Psoas muscle (tissue), 8 donors: ENCODE data around the gene OPRD1. TPM values are rescaled to one million over a fixed set of nuclear protein-coding genes. Genes with fewer than 3 reads are reported as not detected.

Source experiments
- ATAC-seq, 4 donors: fragments of 200-7000 bp; cut with Tn5 transposase; one replicate each; pipeline ENCODE4 v1.9.1; 2020; ENCODE audit warnings: moderate library complexity in 3 of 4, mild to moderate bottlenecking in 2 of 4
- DNase-seq, 2 donors: peaks; one replicate each; pipeline ENCODE4 v3.0.0-alpha.2; 2020
- H3K27ac ChIP-seq: fragments of 200-600 bp; one replicate; pipeline ENCODE4 v1.8.0; 2022
- H3K27me3 ChIP-seq, 3 donors: fragments of 200-600 bp in 1 of 3; one replicate each; pipeline versions ENCODE4 v1.6.1 to v1.8.0; 2013 to 2022; ENCODE audit warnings: low read length in 2 of 3, mild to moderate bottlenecking in 2 of 3, moderate library complexity in 1 of 3; ENCODE audit not compliant: insufficient read depth in 3 of 3
- H3K36me3 ChIP-seq, 2 donors: fragments of 200-600 bp in 1 of 2; one replicate each; pipeline versions ENCODE4 v1.6.1 to v1.8.0; 2013 to 2022; ENCODE audit warnings: low read depth in 1 of 2, mild to moderate bottlenecking in 1 of 2, moderate library complexity in 1 of 2; ENCODE audit not compliant: insufficient read depth in 1 of 2
- H3K4me1 ChIP-seq: fragments of 200-600 bp; one replicate; pipeline ENCODE4 v1.8.0; 2022
- H3K4me3 ChIP-seq: fragments of 200-600 bp; one replicate; pipeline ENCODE4 v1.8.0; 2022; ENCODE audit warnings: mild to moderate bottlenecking
- H3K9me3 ChIP-seq: fragments of 200-600 bp; one replicate; pipeline ENCODE4 v1.8.0; 2022
- CTCF ChIP-seq: fragments of 200-600 bp; IDR thresholded peaks from one replicate; pipeline ENCODE4 v1.8.0; 2022; ENCODE audit warnings: antibody characterized with exemption
- WGBS, 3 donors: extraction: QIAGEN DNeasy Blood & Tissue Kit; methylation state at CpG; one replicate each; pipeline versions ENCODE4 v1.1.6 to v1.1.7; 2013; 5-methylcytosine and 5-hydroxymethylcytosine counted together
- intact Hi-C, 2 donors: fragments of 100-400 bp; cut with DNase I; formaldehyde crosslinking; loops; one replicate each; pipeline versions ENCODE4 v1.11.0 to v1.14.2; 2022
- polyA plus RNA-seq, 3 donors: library from polyadenylated mRNA; stranded (reverse); fragments of 200-250 nt; gene quantifications; one replicate each; pipeline ENCODE4 v1.2.3, GENCODE V29; 2013
- total RNA-seq, 4 donors: library from RNA; stranded (reverse); fragmentation: NEBNext Ultra II Directional in 2 of 4; extraction: Animal tissue kit (Norgen Biotek cat#: 25700) in 2 of 4; gene quantifications; one replicate each; pipeline versions ENCODE4 v1.2.1 to v1.2.4, GENCODE V29; 2021 to 2023
- donor health status: healthy with polysubstance abuse.
- donor health status: DM: no; HTN: no; CAD: no; lungs with moderate emphysema.
- donor health status: Bipolar disorder and iron deficiency.
- donor health status: healthy.
- donor health status: DM: yes; HTN: yes; CAD: no.
- donor health status: DM: no; HTN: no; CAD: no.
- donor health status: DM: no; HTN: no; CAD: no.
- donor health status: DM: yes; HTN: yes; CAD: no.

Gene OPRD1
- total and polyA plus RNA-seq, 7 donors = 0.02 to 0.12 (median 0.05) TPM; not detected in 3

- no peak for ATAC-seq
- no peak for TF ChIP-seq CTCF
- no peak overlapping the region for H3K4me3 ChIP-seq
- intact Hi-C loops = no loop called here
- H3K36me3 ChIP-seq = no peaks in the 10 kb centered on the region
- 35 to 45% (median 44%) methylated on average over 3 of the region's 3 CpGs for WGBS, 3 donors
- no peak overlapping the region for H3K27ac ChIP-seq
- no peaks in the 10 kb centered on the region for H3K4me1 ChIP-seq
- peaks cover 0 to 2% (median 0%) of the 10 kb centered on the region in 3 donors for H3K27me3 ChIP-seq
- no peaks in the 10 kb centered on the region for H3K9me3 ChIP-seq
- DNase-seq = no peak
Measured at GRCh38 chr1:28800324-28800723, 11.6 kb upstream of the OPRD1 start.

GRCh38 chr1:28801461-28801860 is 10.5 kb upstream of the OPRD1 start:
- Histone ChIP-seq H3K27ac (no peak overlapping the region), H3K36me3 (no peaks in the 10 kb centered on the region), H3K4me3 (no peak overlapping the region), H3K4me1 (no peaks in the 10 kb centered on the region), H3K9me3 (no peaks in the 10 kb centered on the region), H3K27me3 (peaks cover 0 to 2% (median 0%) of the 10 kb centered on the region in 3 donors)
- WGBS, 3 donors = 80 to 84% (median 81%) methylated on average over 6 of the region's 6 CpGs
- intact Hi-C loops = no loop called here
- DNase-seq = no peak
- no peak for ATAC-seq
- TF ChIP-seq CTCF = no peak

GRCh38 chr1:28803051-28803450 is 8.9 kb upstream of the OPRD1 start:
- WGBS, 3 donors = 76 to 82% (median 77%) methylated on average over 5 of the region's 5 CpGs
- ATAC-seq = no peak
- no peak for TF ChIP-seq CTCF

GRCh38 chr1:28803662-28804061 is 8.3 kb upstream of the OPRD1 start:
- H3K9me3 ChIP-seq = no peaks in the 10 kb centered on the region
- intact Hi-C loops = no loop called here
- H3K27ac ChIP-seq = no peak overlapping the region
- no peak for ATAC-seq
- WGBS, 3 donors = 87 to 96% (median 93%) methylated on average over 3 of the region's 3 CpGs
- H3K4me3 ChIP-seq = no peak overlapping the region
- DNase-seq = no peak
- peaks cover 0 to 4% (median 0%) of the 10 kb centered on the region in 3 donors for H3K27me3 ChIP-seq
- no peak for TF ChIP-seq CTCF
- no peaks in the 10 kb centered on the region for H3K4me1 ChIP-seq
- no peaks in the 10 kb centered on the region for H3K36me3 ChIP-seq

More at GRCh38 chr1:28803051-28803450, 8.9 kb upstream of the OPRD1 start:
- intact Hi-C loops = no loop called here
- Histone ChIP-seq H3K9me3 (no peaks in the 10 kb centered on the region), H3K27me3 (peaks cover 0 to 4% (median 0%) of the 10 kb centered on the region in 3 donors), H3K27ac (no peak overlapping the region), H3K4me3 (no peak overlapping the region), H3K4me1 (no peaks in the 10 kb centered on the region), H3K36me3 (no peaks in the 10 kb centered on the region)
- no peak for DNase-seq

GRCh38 chr1:28804071-28804470 is 7.9 kb upstream of the OPRD1 start:
- DNase-seq (no peak), ATAC-seq (no peak)
- Histone ChIP-seq H3K4me1 (no peaks in the 10 kb centered on the region), H3K4me3 (no peak overlapping the region), H3K36me3 (no peaks in the 10 kb centered on the region), H3K9me3 (no peaks in the 10 kb centered on the region), H3K27ac (no peak overlapping the region), H3K27me3 (peaks cover 0 to 4% (median 0%) of the 10 kb centered on the region in 3 donors)
- WGBS, 3 donors = 42 to 66% (median 44%) methylated on average over 3 of the region's 3 CpGs
- TF ChIP-seq CTCF = no peak
- intact Hi-C loops = no loop called here
